ENCODE results near the gene TCP11L2.
A peak's percentile ranks its signal among the peaks of the same experiment; 100 is the strongest.

The TCP11L2 gene

GRCh38 chr12:106302401-106303201, at the start of gene TCP11L2:
TSS of gene TCP11L2 (plus strand) at chr12:106302733. CDS start at chr12:106311076, 8,343 bp downstream.
- TF ChIP-seq CTCF (IDR thresholded peaks at IDR 0.05; ENCODE audit: extremely low read depth, missing control alignments), result no peak
- peak; percentile 96 for DNase-seq (ENCODE audit: low spot score)

GRCh38 chr12:106254724-106255123, 47.8 kb upstream of the TCP11L2 start:
- no peak for DNase-seq (ENCODE audit: low spot score)
- TF ChIP-seq CTCF (IDR thresholded peaks at IDR 0.05; ENCODE audit: extremely low read depth, missing control alignments), result no peak

GRCh38 chr12:106255493-106255892, 47.0 kb upstream of the TCP11L2 start:
- no peak for DNase-seq (ENCODE audit: low spot score)
- TF ChIP-seq CTCF (IDR thresholded peaks at IDR 0.05; ENCODE audit: extremely low read depth, missing control alignments), result no peak

GRCh38 chr12:106255952-106256351, 46.6 kb upstream of the TCP11L2 start:
- TF ChIP-seq CTCF (IDR thresholded peaks at IDR 0.05; ENCODE audit: extremely low read depth, missing control alignments), result no peak
- DNase-seq (ENCODE audit: low spot score), result no peak

GRCh38 chr12:106256524-106256923, 46.0 kb upstream of the TCP11L2 start:
- TF ChIP-seq CTCF (IDR thresholded peaks at IDR 0.05; ENCODE audit: extremely low read depth, missing control alignments), result no peak

GRCh38 chr12:106258226-106258625, 44.3 kb upstream of the TCP11L2 start:
- no peak for DNase-seq (ENCODE audit: low spot score)
- TF ChIP-seq CTCF (IDR thresholded peaks at IDR 0.05; ENCODE audit: extremely low read depth, missing control alignments), result no peak

More at GRCh38 chr12:106256524-106256923, 46.0 kb upstream of the TCP11L2 start:
- no peak for DNase-seq (ENCODE audit: low spot score)

GRCh38 chr12:106258935-106259334, 43.6 kb upstream of the TCP11L2 start:
- no peak for TF ChIP-seq CTCF (IDR thresholded peaks at IDR 0.05; ENCODE audit: extremely low read depth, missing control alignments)
- no peak for DNase-seq (ENCODE audit: low spot score)

Measured in GM20000 (cell line).